OCI-LY7 (cell line): ENCODE measurements around the gene B3GALT2. TPM values are rescaled to one million over a fixed set of nuclear protein-coding genes. Genes with fewer than 3 reads are reported as not detected.
"Not testable (repeated sequence)": the region's sequence is repeated elsewhere in the genome, so short reads cannot be mapped to it uniquely, and the experiment has no call there.

Experiments used
- BruUV-seq: library from RNA; stranded (reverse); fragments of 400-500 nt; replicated peaks from 2 replicates; lab custom pipeline; 2021; lab: Mats Ljungman, UMichigan
- CTCF ChIA-PET: fragments of 300-600 bp; sonication (Branson Sonifier 250); formaldehyde crosslinking; loops from one replicate; lab custom pipeline; 2022; ENCODE audit warnings: antibody characterized with exemption; ENCODE audit not compliant: unreplicated experiment; lab: Charles Lee
- POLR2A ChIA-PET: fragments of 300-600 bp; sonication (Branson Sonifier 250); formaldehyde crosslinking; loops from one replicate; lab custom pipeline; 2022; ENCODE audit warnings: antibody characterized with exemption; lab: Charles Lee
- DNase-seq: peaks from one replicate; pipeline ENCODE4 v3.0.0-alpha.2; 2015; ENCODE audit warnings: low spot score
- H2AFZ ChIP-seq: fragments of 200-600 bp; sonication (generic), shearing (Covaris generic); 2 replicates; pipeline ENCODE4 v1.6.1; 2014; ENCODE audit warnings: mild to moderate bottlenecking, antibody characterized with exemption, low read length, moderate library complexity
- H3K27ac ChIP-seq: fragments of 200-600 bp; sonication (generic); 2 replicates; pipeline ENCODE4 v1.5.1; 2014; ENCODE audit warnings: mixed run types, low read depth, mild to moderate bottlenecking, moderate library complexity, low read length, inconsistent platforms; ENCODE audit not compliant: poor library complexity, severe bottlenecking
- H3K36me3 ChIP-seq: fragments of 200-600 bp; sonication (generic); 2 replicates; pipeline ENCODE4 v1.6.1; 2014; ENCODE audit warnings: mild to moderate bottlenecking, antibody characterized with exemption, low read length, moderate library complexity, mixed read lengths; ENCODE audit not compliant: insufficient read depth
- H3K4me1 ChIP-seq: fragments of 200-600 bp; sonication (generic); 2 replicates; pipeline ENCODE4 v1.5.1; 2014; ENCODE audit warnings: mild to moderate bottlenecking, low read length; ENCODE audit not compliant: insufficient read depth, poor library complexity, severe bottlenecking
- H3K4me2 ChIP-seq: fragments of 200-600 bp; sonication (generic); 2 replicates; pipeline ENCODE4 v1.6.1; 2014; ENCODE audit warnings: mild to moderate bottlenecking, low read length
- H3K4me3 ChIP-seq: fragments of 200-600 bp; sonication (generic); 2 replicates; pipeline ENCODE4 v1.5.1; 2014; ENCODE audit warnings: mild to moderate bottlenecking, low read depth, low read length; ENCODE audit not compliant: poor library complexity, severe bottlenecking
- H3K79me2 ChIP-seq: fragments of 200-600 bp; sonication (generic); 2 replicates; pipeline ENCODE4 v1.6.1; 2016; ENCODE audit warnings: low read depth, mild to moderate bottlenecking, low read length, moderate library complexity, mixed read lengths; ENCODE audit not compliant: insufficient read depth
- H3K9me2 ChIP-seq: fragments of 200-600 bp; sonication (generic); 2 replicates; pipeline ENCODE4 v1.6.1; 2016; ENCODE audit warnings: mild to moderate bottlenecking, low read length, mixed read lengths; ENCODE audit not compliant: insufficient read depth
- H3K9me3 ChIP-seq: fragments of 200-600 bp; sonication (generic); 2 replicates; pipeline ENCODE4 v1.6.1; 2014; ENCODE audit warnings: mild to moderate bottlenecking, mixed run types, low read length, mixed read lengths
- H4K20me1 ChIP-seq: fragments of 200-600 bp; sonication (generic); 2 replicates; pipeline ENCODE4 v1.6.1; 2014; ENCODE audit warnings: mild to moderate bottlenecking, antibody characterized with exemption, low read length, moderate library complexity, mixed read lengths; ENCODE audit not compliant: insufficient read depth
- CTCF ChIP-seq: fragments of 200-600 bp; sonication (generic); conservative IDR thresholded peaks from 2 replicates; pipeline ENCODE4 v1.5.1; 2014; ENCODE audit warnings: mild to moderate bottlenecking, antibody characterized with exemption, low read length, moderate library complexity, mixed read lengths
- EZH2phosphoT487 ChIP-seq: fragments of 200-600 bp; sonication (generic); IDR thresholded peaks from 2 replicates; pipeline ENCODE4 v1.6.1; 2018; ENCODE audit warnings: low read depth, borderline replicate concordance, mild to moderate bottlenecking, mixed run types, antibody characterized with exemption, low read length, moderate library complexity, mixed read lengths
- intact Hi-C: fragments of 100-400 bp; cut with micrococcal nuclease; formaldehyde crosslinking; loops from one replicate; pipeline ENCODE4 v1.10.0; 2022; ENCODE audit not compliant: unreplicated experiment
- total RNA-seq, 2 experiments: library from RNA; depleted of rRNA in 1 of 2; stranded (reverse); fragments of >200 nt in 1 of 2; shearing (Covaris generic) in 1 of 2; gene quantifications; 2 replicates each; pipeline ENCODE4 v1.2.3, GENCODE V29; 2014 to 2022

The B3GALT2 gene
- total RNA-seq, 2 experiments from 2014 or later = not detected

- intact Hi-C loops = no loop called here
- DNase-seq = no peak
- Histone ChIP-seq H4K20me1 (no peaks in the 10 kb centered on the region), H3K4me3 (no peak overlapping the region), H3K9me2 (no peaks in the 10 kb centered on the region), H3K4me1 (no peaks in the 10 kb centered on the region), H3K27ac (no peak overlapping the region), H3K4me2 (no peak overlapping the region), H3K9me3 (peaks cover 14% of the 10 kb centered on the region), H3K36me3 (peaks cover 33% of the 10 kb centered on the region), H2AFZ (no peak overlapping the region), H3K79me2 (peaks cover 19% of the 10 kb centered on the region; the same call in 1 of the 2 replicates)
- BruUV-seq = no TSS peak
- POLR2A ChIA-PET = interaction anchor here (0.6 to 1.0 kb wide), 2 partner anchors 11 to 53 kb away, joined by 3 read pairs; no protein-coding TSS in a partner anchor
- CTCF ChIA-PET = interaction anchor here (0.5 kb wide), 1 partner anchor 272 kb away, joined by 3 read pairs; no protein-coding TSS in a partner anchor
- no peak for TF ChIP-seq CTCF
- no peak for TF ChIP-seq EZH2phosphoT487
These were observed 3.8 kb upstream of the B3GALT2 start for GRCh38 chr1:193190096-193190744.

GRCh38 chr1:193189442-193190095, 3.2 kb upstream of the B3GALT2 start:
- intact Hi-C loops = no loop called here
- H3K27ac ChIP-seq = no peak overlapping the region
- no peak overlapping the region for H3K4me2 ChIP-seq
- CTCF ChIA-PET = no interaction called here
- no peaks in the 10 kb centered on the region for H3K4me1 ChIP-seq
- peaks cover 14% of the 10 kb centered on the region for H3K9me3 ChIP-seq
- H4K20me1 ChIP-seq = no peaks in the 10 kb centered on the region
- H3K79me2 ChIP-seq = peaks cover 19% of the 10 kb centered on the region; the same call in 1 of the 2 replicates
- H3K4me3 ChIP-seq = no peak overlapping the region
- no peak for TF ChIP-seq CTCF
- no peak for TF ChIP-seq EZH2phosphoT487
- POLR2A ChIA-PET = interaction anchor here (0.6 to 1.0 kb wide), 2 partner anchors 12 to 394 kb away, joined by 3 to 6 read pairs; no protein-coding TSS in a partner anchor
- no peak overlapping the region for H2AFZ ChIP-seq
- H3K9me2 ChIP-seq = no peaks in the 10 kb centered on the region
- no TSS peak for BruUV-seq
- DNase-seq = no peak
- peaks cover 33% of the 10 kb centered on the region for H3K36me3 ChIP-seq

- H3K9me2 ChIP-seq, H4K20me1 ChIP-seq, H2AFZ ChIP-seq, H3K4me2 ChIP-seq, BruUV-seq, H3K4me1 ChIP-seq, H3K4me3 ChIP-seq, intact Hi-C loops, CTCF ChIA-PET, DNase-seq, H3K27ac ChIP-seq: not testable (repeated sequence)
- peaks cover 14% of the 10 kb centered on the region for H3K9me3 ChIP-seq
- POLR2A ChIA-PET = interaction anchor here (0.6 to 1.5 kb wide), 3 partner anchors 8 to 393 kb away, joined by 4 to 6 read pairs (median 5); no protein-coding TSS in a partner anchor
- H3K79me2 ChIP-seq = peaks cover 25% of the 10 kb centered on the region; the same call in 1 of the 2 replicates
- H3K36me3 ChIP-seq = peaks cover 27% of the 10 kb centered on the region
These were observed 2.5 kb upstream of the B3GALT2 start for GRCh38 chr1:193188915-193189314.
